ENCODE data around the gene MAPKBP1.
"Not testable (repeated sequence)": the region's sequence is repeated elsewhere in the genome, so short reads cannot be mapped to it uniquely, and the experiment has no call there.

GRCh38 chr15:41831291-41831690 lies 57.0 kb downstream of the MAPKBP1 start:
- not testable (repeated sequence) for TF ChIP-seq CTCF, POLR2A (IDR thresholded peaks at IDR 0.05)

All from heart left ventricle (tissue), 13 donors.